Lower leg skin (tissue), 4 donors: ENCODE measurements around the gene KRT86. TPM values are rescaled to one million over a fixed set of nuclear protein-coding genes. Genes with fewer than 3 reads are reported as not detected.

ENCODE experiments used
- DNase-seq, 2 donors: peaks; one replicate each; pipeline ENCODE4 v3.0.0-alpha.2; 2019; ENCODE audit warnings: low spot score in 2 of 2
- H3K4me3 ChIP-seq: fragments of 200-600 bp; sonication (generic); 2 replicates; pipeline ENCODE4 v1.5.1; 2017; ENCODE audit warnings: mild to moderate bottlenecking, low read depth; ENCODE audit not compliant: poor library complexity, severe bottlenecking
- POLR2A ChIP-seq, 2 donors: fragments of 450-650 bp; IDR thresholded peaks; one replicate each; pipeline ENCODE4 v1.6.1; 2016 to 2017; ENCODE audit warnings: antibody characterized with exemption in 2 of 2, mild to moderate bottlenecking in 1 of 2, moderate library complexity in 1 of 2
- WGBS, 2 donors: methylation state at CpG; one replicate each; pipeline ENCODE4 v1.1.5; 2018; 5-methylcytosine and 5-hydroxymethylcytosine counted together
- intact Hi-C: fragments of 100-400 bp; cut with DNase I; formaldehyde crosslinking; loops from one replicate; pipeline ENCODE4 v1.15.0; 2023; ENCODE audit warnings: low total_unique reads
- total RNA-seq, 4 donors: library from RNA; depleted of rRNA; stranded (reverse); fragments of >200 nt; gene quantifications; one replicate each; pipeline ENCODE4 v1.1.0, GENCODE V29; 2016
- TF ChIP-seq, protein P1 (sequence below), 3 donors: fragments of 450-650 bp; IDR thresholded peaks; one replicate each; pipeline ENCODE4 v1.5.1; 2016; ENCODE audit warnings: antibody characterized with exemption in 3 of 3, mild to moderate bottlenecking in 3 of 3, moderate library complexity in 2 of 3

The KRT86 gene
- total RNA-seq = 100 to 1,000 TPM in 1 of 4 donors, 1 to 10 TPM in 1, under 1 TPM in 1, not detected in 1; 0.86 to 298 (median 10.0) TPM

DNA sequence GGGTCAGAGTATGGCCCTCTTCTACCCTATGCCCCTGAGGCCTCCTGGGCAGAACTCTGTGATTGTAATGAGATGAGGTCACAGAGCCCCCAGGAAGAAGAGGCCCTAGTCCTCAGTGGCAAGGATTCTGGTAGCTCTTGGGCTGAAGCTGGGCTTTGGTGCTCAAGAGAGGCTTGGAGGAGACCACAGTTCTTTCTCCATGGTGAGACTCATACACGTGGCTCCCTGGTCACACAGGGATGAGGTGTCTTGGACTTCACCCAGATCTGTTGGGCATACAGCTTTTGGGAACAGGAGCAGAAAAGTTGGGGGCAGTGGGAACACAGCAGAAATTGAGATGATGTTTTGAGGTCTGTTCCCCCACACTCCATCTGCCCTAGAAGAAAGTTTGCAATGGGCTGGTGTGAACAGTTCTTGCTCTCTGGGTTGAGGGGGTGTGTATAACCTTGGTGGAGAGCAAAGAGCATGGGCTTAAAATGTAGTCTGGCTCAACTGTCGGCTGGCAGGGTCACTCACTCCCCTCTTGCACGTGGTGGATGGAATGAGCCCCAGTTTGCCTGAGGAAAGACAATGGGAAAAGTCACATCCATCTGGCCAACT, at the start of gene KRT86:
Gene KRT86, plus strand, starts transcription at position 125 of the 600 bp plus-strand sequence. CDS start 27,272 bp downstream, outside the sequence.
- no peak for TF ChIP-seq POLR2A (IDR thresholded peaks at IDR 0.05)
- TF ChIP-seq, protein P1, sequence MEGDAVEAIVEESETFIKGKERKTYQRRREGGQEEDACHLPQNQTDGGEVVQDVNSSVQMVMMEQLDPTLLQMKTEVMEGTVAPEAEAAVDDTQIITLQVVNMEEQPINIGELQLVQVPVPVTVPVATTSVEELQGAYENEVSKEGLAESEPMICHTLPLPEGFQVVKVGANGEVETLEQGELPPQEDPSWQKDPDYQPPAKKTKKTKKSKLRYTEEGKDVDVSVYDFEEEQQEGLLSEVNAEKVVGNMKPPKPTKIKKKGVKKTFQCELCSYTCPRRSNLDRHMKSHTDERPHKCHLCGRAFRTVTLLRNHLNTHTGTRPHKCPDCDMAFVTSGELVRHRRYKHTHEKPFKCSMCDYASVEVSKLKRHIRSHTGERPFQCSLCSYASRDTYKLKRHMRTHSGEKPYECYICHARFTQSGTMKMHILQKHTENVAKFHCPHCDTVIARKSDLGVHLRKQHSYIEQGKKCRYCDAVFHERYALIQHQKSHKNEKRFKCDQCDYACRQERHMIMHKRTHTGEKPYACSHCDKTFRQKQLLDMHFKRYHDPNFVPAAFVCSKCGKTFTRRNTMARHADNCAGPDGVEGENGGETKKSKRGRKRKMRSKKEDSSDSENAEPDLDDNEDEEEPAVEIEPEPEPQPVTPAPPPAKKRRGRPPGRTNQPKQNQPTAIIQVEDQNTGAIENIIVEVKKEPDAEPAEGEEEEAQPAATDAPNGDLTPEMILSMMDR (IDR thresholded peaks at IDR 0.05) = no peak
- no peak within 1 kb of the TSS for H3K4me3 ChIP-seq
- intact Hi-C loops = loop anchor here (5.0 kb wide), 1 partner anchor 107 kb away; no protein-coding TSS in a partner anchor
- DNase-seq = peak in 1 of 2 donors; percentile 78
- 62 to 85% methylated on average over 3 of the region's 3 CpGs for WGBS, 2 donors

GRCh38 chr12:52225752-52226151, 48.7 kb upstream of the KRT86 start:
- peak in 1 of 2 donors; percentile 36 for DNase-seq
- TF ChIP-seq POLR2A (IDR thresholded peaks at IDR 0.05) = no peak
- TF ChIP-seq, protein P1 (IDR thresholded peaks at IDR 0.05) = no peak
- WGBS, 2 donors = 91 to 92% methylated on average over 4 of the region's 4 CpGs
- no peak overlapping the region for H3K4me3 ChIP-seq
- intact Hi-C loops = no loop called here

DNA sequence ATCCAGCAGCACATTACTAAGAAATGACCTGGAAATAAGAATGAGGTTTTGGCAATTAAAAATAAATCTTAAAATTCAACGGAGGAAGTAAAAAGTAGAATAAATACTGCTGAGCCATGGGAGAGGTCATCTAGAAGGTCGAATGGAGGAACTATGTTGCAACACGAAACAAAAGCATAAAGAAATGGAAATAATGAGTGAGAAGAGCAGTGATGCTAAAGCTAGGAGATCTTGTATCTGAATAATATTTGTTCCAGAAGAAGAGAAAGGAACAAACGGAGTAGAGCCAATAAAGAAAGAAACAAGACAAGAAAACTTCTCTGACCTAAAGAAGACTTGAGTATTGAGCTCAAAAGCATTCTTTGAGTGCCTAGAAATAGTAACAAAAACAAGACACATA, 48.0 kb upstream of the KRT86 start:
- no peak for TF ChIP-seq POLR2A (IDR thresholded peaks at IDR 0.05)
- TF ChIP-seq, protein P1 (IDR thresholded peaks at IDR 0.05) = no peak
- WGBS, 2 donors = 66 to 74% methylated on average over 4 of the region's 4 CpGs
- intact Hi-C loops = no loop called here

GRCh38 chr12:52227606-52228166, 46.8 kb upstream of the KRT86 start:
- TF ChIP-seq POLR2A (IDR thresholded peaks at IDR 0.05) = no peak
- TF ChIP-seq, protein P1 (IDR thresholded peaks at IDR 0.05) = no peak
- 66 to 71% methylated on average over 5 of the region's 5 CpGs for WGBS, 2 donors
- intact Hi-C loops = no loop called here
- DNase-seq = peak in 1 of 2 donors; percentile 13
- H3K4me3 ChIP-seq = no peak overlapping the region

More for the DNA sequence above, 48.0 kb upstream of the KRT86 start:
- no peak overlapping the region for H3K4me3 ChIP-seq
- no peak for DNase-seq

- DNase-seq = no peak
- no peak for TF ChIP-seq POLR2A (IDR thresholded peaks at IDR 0.05)
- TF ChIP-seq, protein P1 (IDR thresholded peaks at IDR 0.05) = no peak
- 48 to 54% methylated on average over 3 of the region's 3 CpGs for WGBS, 2 donors
- intact Hi-C loops = no loop called here
- H3K4me3 ChIP-seq = no peak overlapping the region
Measured at GRCh38 chr12:52228366-52228765, 46.1 kb upstream of the KRT86 start.
